ENCODE data around the gene ETV3.

DNA sequence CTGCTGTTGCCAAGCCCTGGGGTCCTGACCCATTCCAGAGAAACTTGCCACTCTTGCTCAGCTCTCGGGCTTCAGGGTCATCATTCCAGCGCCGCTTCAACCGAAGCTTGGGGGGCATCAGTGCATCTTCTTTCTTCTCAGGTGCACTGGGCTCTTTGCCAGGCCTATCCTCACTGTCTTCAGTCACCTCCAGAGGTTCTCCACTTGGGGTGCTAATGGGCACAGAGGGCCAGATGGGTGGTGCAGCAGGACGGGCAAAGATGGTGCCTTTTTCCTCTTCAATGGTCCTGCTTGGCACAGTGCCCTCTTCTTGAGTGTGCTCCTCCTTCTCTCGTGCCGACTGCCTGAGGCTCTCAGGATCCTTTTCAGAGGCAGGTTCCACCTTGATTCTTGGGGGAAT, 13.3 kb downstream of the ETV3 start:
- TF ChIP-seq POLR2A (IDR thresholded peaks at IDR 0.05) (no peak), CTCF (IDR thresholded peaks at IDR 0.05) (no peak), EP300 (IDR thresholded peaks at IDR 0.05) (no peak), POLR2AphosphoS5 (IDR thresholded peaks at IDR 0.05) (no peak)

All from gastroesophageal sphincter (tissue), 3 donors.